ENCODE data around the gene PLA2G4C. TPM values are rescaled to one million over a fixed set of nuclear protein-coding genes. Genes with fewer than 3 reads are reported as not detected.
A peak's percentile ranks its signal among the peaks of the same experiment; 100 is the strongest.

PLA2G4C gene
- total and polyA plus RNA-seq, 8 donors, result 1.4 to 90.2 (median 5.9) TPM

DNA sequence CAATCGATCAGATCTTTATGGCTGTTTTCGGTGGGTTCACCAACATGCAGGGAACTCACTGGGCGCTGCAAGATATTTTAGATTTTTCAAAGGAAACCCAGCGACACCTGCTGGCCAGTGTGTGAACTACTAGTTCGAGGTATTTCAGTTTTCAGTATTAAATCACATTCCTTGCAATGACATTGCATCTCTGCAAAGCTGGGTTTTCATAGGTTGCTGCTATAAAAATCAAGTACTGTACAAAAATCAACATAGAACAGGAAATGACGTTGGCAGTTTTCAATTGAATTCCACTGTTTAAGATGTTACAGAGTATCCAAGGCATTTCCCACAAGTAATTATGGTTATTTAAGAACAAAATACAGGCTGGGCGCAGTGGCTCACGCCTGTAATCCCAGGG lies 41.9 kb upstream of the PLA2G4C start:
- peak; percentile 59 to 75 for DNase-seq
- Histone ChIP-seq H3K27me3 (no peaks in the 10 kb centered on the region), H3K4me3 (no peak overlapping the region), H3K4me1 (peaks cover 0 to 8% (median 1%) of the 10 kb centered on the region in 4 donors), H3K9me3 (no peaks in the 10 kb centered on the region), H3K27ac (no peak overlapping the region), H3K36me3 (peaks cover 0 to 51% (median 47%) of the 10 kb centered on the region in 4 donors)
- intact Hi-C loops (cut with DNase I; ENCODE audit: low total_unique reads), result loop anchor here (5.0 to 10.0 kb wide), 2 partner anchors 40 to 188 kb away; partner anchors contain the start of gene PLA2G4C
- WGBS, 5 donors, result 24 to 40% (median 37%) methylated on average over 8 of the region's 8 CpGs
- TF ChIP-seq POLR2A (IDR thresholded peaks at IDR 0.05) (no peak), EP300 (IDR thresholded peaks at IDR 0.05) (no peak), POLR2AphosphoS5 (IDR thresholded peaks at IDR 0.05) (no peak)
- TF ChIP-seq, protein P1, sequence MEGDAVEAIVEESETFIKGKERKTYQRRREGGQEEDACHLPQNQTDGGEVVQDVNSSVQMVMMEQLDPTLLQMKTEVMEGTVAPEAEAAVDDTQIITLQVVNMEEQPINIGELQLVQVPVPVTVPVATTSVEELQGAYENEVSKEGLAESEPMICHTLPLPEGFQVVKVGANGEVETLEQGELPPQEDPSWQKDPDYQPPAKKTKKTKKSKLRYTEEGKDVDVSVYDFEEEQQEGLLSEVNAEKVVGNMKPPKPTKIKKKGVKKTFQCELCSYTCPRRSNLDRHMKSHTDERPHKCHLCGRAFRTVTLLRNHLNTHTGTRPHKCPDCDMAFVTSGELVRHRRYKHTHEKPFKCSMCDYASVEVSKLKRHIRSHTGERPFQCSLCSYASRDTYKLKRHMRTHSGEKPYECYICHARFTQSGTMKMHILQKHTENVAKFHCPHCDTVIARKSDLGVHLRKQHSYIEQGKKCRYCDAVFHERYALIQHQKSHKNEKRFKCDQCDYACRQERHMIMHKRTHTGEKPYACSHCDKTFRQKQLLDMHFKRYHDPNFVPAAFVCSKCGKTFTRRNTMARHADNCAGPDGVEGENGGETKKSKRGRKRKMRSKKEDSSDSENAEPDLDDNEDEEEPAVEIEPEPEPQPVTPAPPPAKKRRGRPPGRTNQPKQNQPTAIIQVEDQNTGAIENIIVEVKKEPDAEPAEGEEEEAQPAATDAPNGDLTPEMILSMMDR (IDR thresholded peaks at IDR 0.05), result peak in 5 of 7 experiments; percentile 59 to 89 (median 81)

DNA sequence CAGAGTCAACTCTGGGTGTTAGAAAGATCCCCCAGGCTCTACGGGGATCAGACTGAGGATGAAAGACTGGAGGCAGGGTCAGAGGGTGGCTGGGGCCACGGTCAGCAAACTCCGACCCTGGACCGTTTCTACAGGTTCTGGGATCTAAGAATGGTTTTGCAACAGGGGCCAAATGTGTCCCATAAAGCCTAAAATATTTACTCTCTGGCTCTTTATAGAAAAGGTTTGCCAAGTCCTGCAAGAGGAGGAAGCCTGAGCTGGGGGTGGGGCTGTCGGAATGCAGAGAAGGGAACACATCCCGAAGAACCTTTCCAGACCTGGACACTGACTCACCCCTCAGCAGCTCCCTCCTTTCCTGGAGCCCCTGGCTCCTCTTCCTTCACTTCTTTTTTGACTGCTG lies 38.8 kb upstream of the PLA2G4C start:
- 56 to 83% (median 71%) methylated on average over 6 of the region's 6 CpGs for WGBS, 5 donors
- Histone ChIP-seq H3K4me3 (no peak overlapping the region), H3K27ac (no peak overlapping the region), H3K4me1 (peaks cover 0 to 8% (median 1%) of the 10 kb centered on the region in 4 donors), H3K9me3 (no peaks in the 10 kb centered on the region), H3K27me3 (no peaks in the 10 kb centered on the region), H3K36me3 (peaks cover 10 to 62% (median 43%) of the 10 kb centered on the region in 4 donors)
- TF ChIP-seq POLR2A (IDR thresholded peaks at IDR 0.05) (no peak), POLR2AphosphoS5 (IDR thresholded peaks at IDR 0.05) (no peak), EP300 (IDR thresholded peaks at IDR 0.05) (no peak)
- TF ChIP-seq, protein P1 (IDR thresholded peaks at IDR 0.05), result no peak
- peak in 1 of 2 donors; percentile 12 for DNase-seq
- intact Hi-C loops (cut with DNase I; ENCODE audit: low total_unique reads), result no loop called here

DNA sequence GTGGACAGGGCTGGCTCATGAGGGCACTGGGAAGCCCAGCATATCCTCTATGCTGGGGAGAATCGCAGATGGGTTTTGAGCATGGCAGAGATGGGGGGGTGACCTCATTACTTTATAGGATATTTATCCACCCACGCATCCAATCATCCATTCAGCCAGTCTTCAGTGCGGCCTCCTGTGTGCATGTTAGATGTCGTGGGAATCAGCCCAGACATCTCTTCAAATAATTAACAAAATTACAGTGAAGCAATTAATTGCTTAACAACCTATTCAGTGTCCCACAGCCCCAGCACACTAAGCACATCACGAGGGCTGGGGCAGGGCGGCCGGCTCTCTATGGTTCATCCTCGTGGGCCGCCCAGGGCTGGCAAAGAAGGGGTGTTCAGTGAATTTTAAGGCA lies 38.0 kb upstream of the PLA2G4C start:
- H3K4me1 ChIP-seq, result peaks cover 0 to 8% (median 1%) of the 10 kb centered on the region in 4 donors
- intact Hi-C loops (cut with DNase I; ENCODE audit: low total_unique reads), result no loop called here
- DNase-seq, result no peak
- H3K27ac ChIP-seq, result no peak overlapping the region
- no peak overlapping the region for H3K4me3 ChIP-seq
- whole genome bisulfite sequencing, 5 donors, result 80 to 98% (median 92%) methylated on average over 8 to 9 of the region's 9 CpGs
- TF ChIP-seq, protein P1 (IDR thresholded peaks at IDR 0.05), result no peak
- TF ChIP-seq EP300 (IDR thresholded peaks at IDR 0.05) (no peak), POLR2AphosphoS5 (IDR thresholded peaks at IDR 0.05) (no peak), POLR2A (IDR thresholded peaks at IDR 0.05) (no peak)
- H3K9me3 ChIP-seq, result no peaks in the 10 kb centered on the region
- no peaks in the 10 kb centered on the region for H3K27me3 ChIP-seq
- H3K36me3 ChIP-seq, result peaks cover 10 to 70% (median 52%) of the 10 kb centered on the region in 4 donors

- no peak for TF ChIP-seq POLR2A (IDR thresholded peaks at IDR 0.05)
- TF ChIP-seq EP300 (IDR thresholded peaks at IDR 0.05), result no peak
- TF ChIP-seq, protein P1 (IDR thresholded peaks at IDR 0.05), result no peak
- no peak for TF ChIP-seq POLR2AphosphoS5 (IDR thresholded peaks at IDR 0.05)
- H3K4me3 ChIP-seq, result no peak overlapping the region
- no peak overlapping the region for H3K27ac ChIP-seq
- H3K9me3 ChIP-seq, result no peaks in the 10 kb centered on the region
- intact Hi-C loops (cut with DNase I; ENCODE audit: low total_unique reads), result no loop called here
- peaks cover 0 to 8% (median 1%) of the 10 kb centered on the region in 4 donors for H3K4me1 ChIP-seq
- no peak for DNase-seq
- no peaks in the 10 kb centered on the region for H3K27me3 ChIP-seq
- H3K36me3 ChIP-seq, result peaks cover 10 to 79% (median 60%) of the 10 kb centered on the region in 4 donors
- 58 to 81% (median 69%) methylated on average over 4 of the region's 4 CpGs for WGBS, 5 donors
Measured at GRCh38 chr19:48147597-48148175, 37.1 kb upstream of the PLA2G4C start.

Data from stomach (tissue), 9 donors.